Lower lobe of right lung (tissue), 2 donors: Measurements from ENCODE around the gene APOA5. TPM values are rescaled to one million over a fixed set of nuclear protein-coding genes. Genes with fewer than 3 reads are reported as not detected.

ENCODE experiments used
- ATAC-seq, 2 donors: fragments of 200-7000 bp; cut with Tn5 transposase; one replicate each; pipeline ENCODE4 v1.9.1; 2020 to 2022; ENCODE audit warnings: mild to moderate bottlenecking in 2 of 2, moderate library complexity in 2 of 2
- DNase-seq: peaks from one replicate; pipeline ENCODE4 v3.0.0-alpha.2; 2020
- H3K27ac ChIP-seq: fragments of 200-600 bp; one replicate; pipeline ENCODE4 v1.8.0; 2022
- H3K27me3 ChIP-seq: fragments of 200-600 bp; one replicate; pipeline ENCODE4 v1.8.0; 2022; ENCODE audit warnings: low read depth
- H3K36me3 ChIP-seq: fragments of 200-600 bp; one replicate; pipeline ENCODE4 v1.8.0; 2022; ENCODE audit warnings: mild to moderate bottlenecking
- H3K4me1 ChIP-seq: fragments of 200-600 bp; one replicate; pipeline ENCODE4 v1.8.0; 2022
- H3K4me3 ChIP-seq: fragments of 200-600 bp; one replicate; pipeline ENCODE4 v1.8.0; 2022; ENCODE audit warnings: mild to moderate bottlenecking
- H3K9me3 ChIP-seq: fragments of 200-600 bp; one replicate; pipeline ENCODE4 v1.8.0; 2022
- intact Hi-C: fragments of 100-400 bp; cut with DNase I; formaldehyde crosslinking; loops from one replicate; pipeline ENCODE4 v1.11.0; 2022
- total RNA-seq: library from RNA; stranded (reverse); fragmentation: NEBNext Ultra II Directional; extraction: Animal tissue kit (Norgen Biotek cat#: 25700); gene quantifications from one replicate; pipeline ENCODE4 v1.2.1, GENCODE V29; 2021
- TF ChIP-seq, protein P1 (sequence below): fragments of 200-600 bp; IDR thresholded peaks from one replicate; pipeline ENCODE4 v1.8.0; 2022; ENCODE audit warnings: antibody characterized with exemption, mild to moderate bottlenecking
- donor health status: DM: no; HTN: yes; CAD: no; lungs with severe emphysema.

The APOA5 gene
- total RNA-seq, 1 donor from 2014 or later, result 0.41 TPM

DNA sequence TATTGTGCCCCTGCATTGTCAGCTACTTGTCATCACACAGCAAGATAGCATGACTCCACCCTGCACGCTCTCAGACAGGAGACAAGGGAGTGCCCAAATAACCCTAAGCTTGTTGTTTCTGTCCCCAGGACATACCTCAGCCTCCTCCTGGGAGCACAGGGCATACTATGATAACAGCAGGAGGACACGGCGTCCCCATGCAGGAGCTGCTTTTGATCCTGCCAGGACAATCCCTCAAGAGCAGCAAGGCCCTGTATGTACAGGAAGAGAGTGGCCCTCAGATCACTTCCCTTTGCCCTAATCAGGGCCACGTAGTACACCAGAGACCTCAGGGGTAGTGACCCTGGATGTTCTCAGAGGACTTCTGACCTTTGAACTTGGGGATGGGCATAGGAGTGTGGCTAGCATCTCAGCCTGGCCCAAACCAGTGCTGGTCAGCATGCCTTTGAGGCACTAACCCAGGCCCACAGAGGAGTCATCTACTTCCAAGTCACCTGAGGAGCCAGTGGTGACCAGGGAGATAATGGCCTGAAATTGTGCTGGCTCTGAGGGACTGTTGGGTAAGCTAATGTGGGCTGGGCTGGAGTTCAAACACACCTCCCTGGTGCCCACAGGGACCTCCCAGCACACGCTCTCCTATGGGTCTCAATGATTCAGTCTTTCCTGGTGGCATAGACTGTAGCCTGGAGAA lies 22.2 kb upstream of the APOA5 start:
- no peaks in the 10 kb centered on the region for H3K36me3 ChIP-seq
- intact Hi-C loops, result no loop called here
- no peaks in the 10 kb centered on the region for H3K4me1 ChIP-seq
- H3K9me3 ChIP-seq, result no peaks in the 10 kb centered on the region
- no peak for DNase-seq
- H3K4me3 ChIP-seq, result no peak overlapping the region
- H3K27ac ChIP-seq, result no peak overlapping the region
- H3K27me3 ChIP-seq, result no peaks in the 10 kb centered on the region
- ATAC-seq, result no peak
- TF ChIP-seq, protein P1, sequence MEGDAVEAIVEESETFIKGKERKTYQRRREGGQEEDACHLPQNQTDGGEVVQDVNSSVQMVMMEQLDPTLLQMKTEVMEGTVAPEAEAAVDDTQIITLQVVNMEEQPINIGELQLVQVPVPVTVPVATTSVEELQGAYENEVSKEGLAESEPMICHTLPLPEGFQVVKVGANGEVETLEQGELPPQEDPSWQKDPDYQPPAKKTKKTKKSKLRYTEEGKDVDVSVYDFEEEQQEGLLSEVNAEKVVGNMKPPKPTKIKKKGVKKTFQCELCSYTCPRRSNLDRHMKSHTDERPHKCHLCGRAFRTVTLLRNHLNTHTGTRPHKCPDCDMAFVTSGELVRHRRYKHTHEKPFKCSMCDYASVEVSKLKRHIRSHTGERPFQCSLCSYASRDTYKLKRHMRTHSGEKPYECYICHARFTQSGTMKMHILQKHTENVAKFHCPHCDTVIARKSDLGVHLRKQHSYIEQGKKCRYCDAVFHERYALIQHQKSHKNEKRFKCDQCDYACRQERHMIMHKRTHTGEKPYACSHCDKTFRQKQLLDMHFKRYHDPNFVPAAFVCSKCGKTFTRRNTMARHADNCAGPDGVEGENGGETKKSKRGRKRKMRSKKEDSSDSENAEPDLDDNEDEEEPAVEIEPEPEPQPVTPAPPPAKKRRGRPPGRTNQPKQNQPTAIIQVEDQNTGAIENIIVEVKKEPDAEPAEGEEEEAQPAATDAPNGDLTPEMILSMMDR, result no peak

DNA sequence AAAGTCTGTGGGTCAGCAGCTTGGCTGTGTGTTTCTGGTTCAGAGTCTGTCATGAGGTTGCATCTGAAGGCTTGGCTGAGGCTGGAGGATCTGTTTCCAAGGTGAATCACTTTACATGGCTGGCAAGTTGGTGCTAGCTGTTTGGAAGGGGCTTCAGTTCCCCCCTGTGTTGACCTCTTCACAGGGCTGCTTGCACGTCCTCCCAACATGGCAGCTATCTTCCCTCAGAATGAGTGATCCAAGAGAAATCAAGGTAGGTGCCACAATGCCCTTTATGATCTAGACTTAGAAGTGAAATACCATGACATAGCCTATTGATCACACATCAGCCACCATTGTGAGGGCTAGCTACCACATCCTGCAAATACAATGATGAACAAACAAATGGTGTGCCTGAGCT lies 21.5 kb upstream of the APOA5 start:
- intact Hi-C loops, result no loop called here
- Histone ChIP-seq H3K27ac (no peak overlapping the region), H3K4me1 (no peaks in the 10 kb centered on the region), H3K4me3 (no peak overlapping the region), H3K9me3 (no peaks in the 10 kb centered on the region), H3K27me3 (no peaks in the 10 kb centered on the region), H3K36me3 (no peaks in the 10 kb centered on the region)
- ATAC-seq (no peak), DNase-seq (no peak)
- TF ChIP-seq, protein P1, result no peak

DNA sequence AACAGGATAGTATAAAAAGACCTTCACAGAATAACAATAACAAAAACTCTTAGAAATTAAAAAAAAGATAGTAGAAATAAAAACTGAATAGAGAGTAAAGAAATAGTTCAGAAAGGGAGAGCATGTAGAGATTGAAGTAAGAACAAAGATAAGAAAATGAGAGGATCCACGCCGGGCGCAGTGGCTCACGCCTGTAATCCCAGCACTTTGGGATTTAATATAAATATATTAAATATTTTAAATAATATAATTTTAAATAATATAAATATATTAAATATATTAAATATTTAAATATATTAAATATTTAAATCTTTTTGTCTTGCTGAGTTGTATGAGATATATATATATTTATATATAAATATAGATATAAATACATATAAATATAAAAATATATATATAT lies 20.4 kb upstream of the APOA5 start:
- no peak for ATAC-seq
- no peaks in the 10 kb centered on the region for H3K9me3 ChIP-seq
- H3K27ac ChIP-seq, result no peak overlapping the region
- TF ChIP-seq, protein P1, result no peak
- no peak overlapping the region for H3K4me3 ChIP-seq
- no peaks in the 10 kb centered on the region for H3K27me3 ChIP-seq
- DNase-seq, result no peak
- intact Hi-C loops, result no loop called here
- no peaks in the 10 kb centered on the region for H3K36me3 ChIP-seq
- H3K4me1 ChIP-seq, result no peaks in the 10 kb centered on the region

DNA sequence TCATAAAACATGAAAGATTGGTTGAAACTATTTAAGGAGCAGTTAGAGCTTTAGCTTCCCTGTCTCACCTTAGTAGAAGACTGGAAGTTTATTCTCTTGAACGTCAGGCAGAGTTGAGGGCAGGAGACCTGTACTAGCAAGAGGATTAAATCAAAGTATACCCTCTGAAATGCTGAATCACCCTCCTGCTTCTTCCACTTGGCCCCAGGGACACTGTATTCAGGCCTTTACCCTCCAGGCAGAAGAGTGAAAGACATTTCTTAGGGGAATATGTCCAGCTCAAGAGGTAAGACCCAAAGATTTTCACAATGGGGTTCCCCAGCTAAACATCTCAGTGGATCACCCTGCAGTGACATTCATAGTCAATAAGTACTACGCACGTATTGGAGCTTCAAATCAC lies 19.5 kb upstream of the APOA5 start:
- no peak for ATAC-seq
- no peak for DNase-seq
- Histone ChIP-seq H3K36me3 (no peaks in the 10 kb centered on the region), H3K27ac (no peak overlapping the region), H3K4me1 (no peaks in the 10 kb centered on the region), H3K9me3 (no peaks in the 10 kb centered on the region), H3K4me3 (no peak overlapping the region), H3K27me3 (no peaks in the 10 kb centered on the region)
- intact Hi-C loops, result no loop called here
- TF ChIP-seq, protein P1, result no peak

DNA sequence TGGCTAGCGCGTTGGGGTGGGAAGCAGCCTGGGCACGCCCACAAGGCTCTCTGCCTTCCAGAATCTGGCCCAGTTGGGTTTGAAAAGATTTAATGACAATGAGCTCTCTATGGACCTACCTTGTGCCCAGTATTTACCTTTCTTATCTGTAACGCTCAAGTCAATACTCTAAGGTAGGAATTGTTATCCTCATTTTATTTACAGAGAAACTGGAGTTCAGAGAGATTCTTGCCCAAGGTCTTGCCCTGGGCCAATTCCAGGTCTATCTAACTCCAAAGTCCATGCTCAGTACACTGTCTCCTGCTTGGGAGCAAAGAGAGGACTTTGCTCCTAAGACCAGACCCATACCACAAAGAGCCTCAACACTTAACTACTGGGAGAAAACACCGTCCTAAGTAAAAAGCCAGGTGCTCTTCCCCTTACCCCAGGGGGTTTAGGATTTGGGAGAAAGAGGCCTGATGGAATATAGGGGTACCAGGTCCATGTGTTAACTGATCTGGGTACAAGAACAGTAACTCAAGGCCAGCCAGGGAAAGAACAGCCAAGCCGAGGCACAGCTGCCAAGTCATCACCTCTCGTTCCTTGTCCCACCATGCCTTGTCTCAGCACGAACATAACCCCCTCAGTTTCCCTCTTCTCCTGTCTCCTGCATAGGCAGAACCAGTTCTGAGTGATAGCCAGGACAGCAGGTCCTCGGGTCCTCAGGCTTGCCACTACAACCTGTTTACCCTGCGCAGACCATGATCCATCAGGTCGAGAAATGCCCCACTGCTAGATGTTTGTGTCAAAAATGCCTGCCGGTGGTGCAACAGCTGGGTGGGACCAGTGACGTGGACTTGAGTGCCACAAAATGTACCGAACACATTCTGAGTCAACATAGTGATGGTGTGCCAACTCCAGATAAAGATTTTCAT lies 16.8 kb upstream of the APOA5 start:
- DNase-seq, result peak; percentile 85
- TF ChIP-seq, protein P1, result no peak
- Histone ChIP-seq H3K4me3 (no peak overlapping the region), H3K36me3 (no peaks in the 10 kb centered on the region), H3K9me3 (no peaks in the 10 kb centered on the region), H3K4me1 (no peaks in the 10 kb centered on the region), H3K27ac (peak overlapping the region; percentile 75), H3K27me3 (no peaks in the 10 kb centered on the region)
- intact Hi-C loops, result no loop called here
- peak; percentile 91 for ATAC-seq
